HepG2 (cell line): ENCODE results near the gene CD72. TPM values are rescaled to one million over a fixed set of nuclear protein-coding genes. Genes with fewer than 3 reads are reported as not detected.

Source experiments
- BCL6 ChIP-seq: IDR thresholded peaks from 2 replicates; pipeline ENCODE4 v1.6.1; 2016; ENCODE audit warnings: missing genetic modification reagents, missing compliant biosample characterization
- KAT7 ChIP-seq: IDR thresholded peaks from 2 replicates; pipeline ENCODE4 v1.6.1; 2018; ENCODE audit warnings: borderline replicate concordance, missing compliant biosample characterization
- KDM3A ChIP-seq: IDR thresholded peaks from 2 replicates; pipeline ENCODE4 v1.6.1; 2018; ENCODE audit warnings: low read depth, missing compliant biosample characterization
- MTF1 ChIP-seq: sonication (generic); formaldehyde crosslinking; IDR thresholded peaks from 2 replicates; pipeline ENCODE4 v1.5.0; 2020; ENCODE audit warnings: missing genetic modification reagents
- MYNN ChIP-seq: sonication (generic); formaldehyde crosslinking; IDR thresholded peaks from 2 replicates; pipeline ENCODE4 v1.4.0; 2020; ENCODE audit warnings: mild to moderate bottlenecking, low read depth, missing genetic modification reagents
- SOX6 ChIP-seq, 2 experiments: fragments of 450-650 bp in 1 of 2; sonication (generic) in 1 of 2; formaldehyde crosslinking in 1 of 2; IDR thresholded peaks; 2 replicates each; pipeline versions ENCODE4 v1.4.0 to v1.6.1; 2017 to 2020; ENCODE audit warnings: antibody characterized with exemption in 1 of 2, mild to moderate bottlenecking in 1 of 2, missing genetic modification reagents in 1 of 2
- YY1 ChIP-seq: IDR thresholded peaks from 2 replicates; pipeline ENCODE4 v1.6.1; 2011; ENCODE audit warnings: low read length, low read depth, moderate library complexity, mild to moderate bottlenecking; ENCODE audit not compliant: insufficient read depth, insufficient replicate concordance
- ZNF430 ChIP-seq: sonication (generic); formaldehyde crosslinking; IDR thresholded peaks from 2 replicates; pipeline ENCODE4 v1.9.0; 2021; ENCODE audit warnings: mild to moderate bottlenecking, missing genetic modification reagents
- ZNF878 ChIP-seq: sonication (generic); formaldehyde crosslinking; IDR thresholded peaks from 2 replicates; pipeline ENCODE4 v1.8.1; 2023; ENCODE audit warnings: mild to moderate bottlenecking, missing genetic modification reagents, moderate library complexity
- polyA plus RNA-seq, 8 experiments: library from polyadenylated mRNA; depleted of rRNA in 3 of 8; stranded (reverse) in 7 of 8; unstranded in 1 of 8; fragments of >200 nt; fragmentation: Illumina TruSeq in 4 of 8; extraction: Trizol in 4 of 8; gene quantifications; 2 replicates each; pipeline versions ENCODE4 v1.2.1 to v1.2.3, GENCODE V29; 2011 to 2016; ENCODE audit warnings: low read depth in 4 of 8, missing spikeins in 1 of 8, mixed read lengths in 1 of 8; ENCODE audit not compliant: insufficient read depth in 1 of 8
- total RNA-seq, 5 experiments: library from RNA; depleted of rRNA; stranded (reverse); fragments of >200 nt; fragmentation: Illumina TruSeq; extraction: Trizol; gene quantifications; 2 replicates each; pipeline ENCODE4 v1.2.3, GENCODE V29; 2016; ENCODE audit warnings: low read depth in 1 of 5
- TF ChIP-seq, protein P1 (sequence below): sonication (generic); formaldehyde crosslinking; IDR thresholded peaks from 2 replicates; pipeline ENCODE4 v1.4.0; 2020; ENCODE audit warnings: mild to moderate bottlenecking, missing genetic modification reagents, borderline replicate concordance
- TF ChIP-seq, protein P2 (sequence below): sonication (generic); formaldehyde crosslinking; IDR thresholded peaks from 2 replicates; pipeline ENCODE4 v1.8.1; 2022; ENCODE audit warnings: low read depth, mild to moderate bottlenecking, missing genetic modification reagents
- TF ChIP-seq, protein P3 (sequence below): sonication (generic); formaldehyde crosslinking; IDR thresholded peaks from 2 replicates; pipeline ENCODE4 v1.5.0; 2020; ENCODE audit warnings: mild to moderate bottlenecking, missing genetic modification reagents, borderline replicate concordance
- TF ChIP-seq, protein P4 (sequence below): sonication (generic); formaldehyde crosslinking; IDR thresholded peaks from 2 replicates; pipeline ENCODE4 v1.4.0; 2020; ENCODE audit warnings: mild to moderate bottlenecking, missing genetic modification reagents
- TF ChIP-seq, protein P5 (sequence below): sonication (generic); formaldehyde crosslinking; IDR thresholded peaks from 2 replicates; pipeline ENCODE4 v1.5.0; 2020; ENCODE audit warnings: missing genetic modification reagents

The CD72 gene
- total and polyA plus RNA-seq, 2 of the 13 experiments (the other 11 are each of a cell fraction or from before 2014, with no cell fraction given): 0.18 to 1.1 TPM

DNA sequence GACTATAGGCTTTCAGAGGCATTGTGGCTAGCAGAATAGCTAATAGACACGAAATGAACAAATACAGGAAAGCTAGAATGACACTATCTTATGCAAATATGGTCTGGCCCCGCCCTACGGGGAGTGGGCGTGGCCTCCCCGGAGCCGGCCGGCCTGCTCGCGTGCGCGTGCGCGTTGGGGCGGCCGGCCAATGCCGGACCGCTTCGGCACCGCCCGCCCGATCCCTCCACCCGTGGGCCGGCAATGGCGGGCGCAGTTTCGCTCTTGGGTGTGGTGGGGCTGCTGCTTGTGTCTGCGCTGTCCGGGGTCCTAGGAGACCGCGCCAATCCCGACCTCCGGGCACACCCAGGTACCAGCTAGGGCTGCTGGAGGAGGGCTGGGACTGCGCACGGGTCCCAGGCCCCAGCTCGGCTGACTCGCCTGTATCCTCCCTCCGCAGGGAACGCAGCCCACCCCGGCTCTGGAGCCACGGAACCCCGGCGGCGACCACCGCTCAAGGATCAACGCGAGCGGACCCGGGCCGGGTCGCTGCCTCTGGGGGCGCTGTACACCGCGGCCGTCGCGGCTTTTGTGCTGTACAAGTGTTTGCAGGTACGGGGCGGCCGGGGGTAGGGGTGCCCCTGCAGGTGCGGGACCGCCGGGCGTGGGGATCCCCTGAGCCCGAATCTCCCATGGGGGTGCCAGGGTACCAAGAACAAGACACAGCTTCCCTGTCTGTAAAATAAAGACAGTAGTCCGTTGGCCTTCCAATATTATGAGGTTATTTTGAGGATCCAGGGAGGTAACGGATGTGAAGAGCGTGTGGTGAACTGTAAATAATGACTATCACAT, 40.1 kb upstream of the CD72 start, which contains the start of gene CCDC107 (continued):
- TF ChIP-seq, protein P1, sequence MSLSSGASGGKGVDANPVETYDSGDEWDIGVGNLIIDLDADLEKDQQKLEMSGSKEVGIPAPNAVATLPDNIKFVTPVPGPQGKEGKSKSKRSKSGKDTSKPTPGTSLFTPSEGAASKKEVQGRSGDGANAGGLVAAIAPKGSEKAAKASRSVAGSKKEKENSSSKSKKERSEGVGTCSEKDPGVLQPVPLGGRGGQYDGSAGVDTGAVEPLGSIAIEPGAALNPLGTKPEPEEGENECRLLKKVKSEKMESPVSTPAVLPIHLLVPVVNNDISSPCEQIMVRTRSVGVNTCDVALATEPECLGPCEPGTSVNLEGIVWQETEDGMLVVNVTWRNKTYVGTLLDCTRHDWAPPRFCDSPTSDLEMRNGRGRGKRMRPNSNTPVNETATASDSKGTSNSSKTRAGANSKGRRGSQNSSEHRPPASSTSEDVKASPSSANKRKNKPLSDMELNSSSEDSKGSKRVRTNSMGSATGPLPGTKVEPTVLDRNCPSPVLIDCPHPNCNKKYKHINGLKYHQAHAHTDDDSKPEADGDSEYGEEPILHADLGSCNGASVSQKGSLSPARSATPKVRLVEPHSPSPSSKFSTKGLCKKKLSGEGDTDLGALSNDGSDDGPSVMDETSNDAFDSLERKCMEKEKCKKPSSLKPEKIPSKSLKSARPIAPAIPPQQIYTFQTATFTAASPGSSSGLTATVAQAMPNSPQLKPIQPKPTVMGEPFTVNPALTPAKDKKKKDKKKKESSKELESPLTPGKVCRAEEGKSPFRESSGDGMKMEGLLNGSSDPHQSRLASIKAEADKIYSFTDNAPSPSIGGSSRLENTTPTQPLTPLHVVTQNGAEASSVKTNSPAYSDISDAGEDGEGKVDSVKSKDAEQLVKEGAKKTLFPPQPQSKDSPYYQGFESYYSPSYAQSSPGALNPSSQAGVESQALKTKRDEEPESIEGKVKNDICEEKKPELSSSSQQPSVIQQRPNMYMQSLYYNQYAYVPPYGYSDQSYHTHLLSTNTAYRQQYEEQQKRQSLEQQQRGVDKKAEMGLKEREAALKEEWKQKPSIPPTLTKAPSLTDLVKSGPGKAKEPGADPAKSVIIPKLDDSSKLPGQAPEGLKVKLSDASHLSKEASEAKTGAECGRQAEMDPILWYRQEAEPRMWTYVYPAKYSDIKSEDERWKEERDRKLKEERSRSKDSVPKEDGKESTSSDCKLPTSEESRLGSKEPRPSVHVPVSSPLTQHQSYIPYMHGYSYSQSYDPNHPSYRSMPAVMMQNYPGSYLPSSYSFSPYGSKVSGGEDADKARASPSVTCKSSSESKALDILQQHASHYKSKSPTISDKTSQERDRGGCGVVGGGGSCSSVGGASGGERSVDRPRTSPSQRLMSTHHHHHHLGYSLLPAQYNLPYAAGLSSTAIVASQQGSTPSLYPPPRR: peak; percentile 31; the same call in 1 of the 2 replicates
- TF ChIP-seq ZNF878: no peak
- peak; percentile 92 for TF ChIP-seq YY1
- TF ChIP-seq MTF1 (CRISPR knock-in tag): peak; percentile 64; the same call in 1 of the 2 replicates
- TF ChIP-seq, protein P2, sequence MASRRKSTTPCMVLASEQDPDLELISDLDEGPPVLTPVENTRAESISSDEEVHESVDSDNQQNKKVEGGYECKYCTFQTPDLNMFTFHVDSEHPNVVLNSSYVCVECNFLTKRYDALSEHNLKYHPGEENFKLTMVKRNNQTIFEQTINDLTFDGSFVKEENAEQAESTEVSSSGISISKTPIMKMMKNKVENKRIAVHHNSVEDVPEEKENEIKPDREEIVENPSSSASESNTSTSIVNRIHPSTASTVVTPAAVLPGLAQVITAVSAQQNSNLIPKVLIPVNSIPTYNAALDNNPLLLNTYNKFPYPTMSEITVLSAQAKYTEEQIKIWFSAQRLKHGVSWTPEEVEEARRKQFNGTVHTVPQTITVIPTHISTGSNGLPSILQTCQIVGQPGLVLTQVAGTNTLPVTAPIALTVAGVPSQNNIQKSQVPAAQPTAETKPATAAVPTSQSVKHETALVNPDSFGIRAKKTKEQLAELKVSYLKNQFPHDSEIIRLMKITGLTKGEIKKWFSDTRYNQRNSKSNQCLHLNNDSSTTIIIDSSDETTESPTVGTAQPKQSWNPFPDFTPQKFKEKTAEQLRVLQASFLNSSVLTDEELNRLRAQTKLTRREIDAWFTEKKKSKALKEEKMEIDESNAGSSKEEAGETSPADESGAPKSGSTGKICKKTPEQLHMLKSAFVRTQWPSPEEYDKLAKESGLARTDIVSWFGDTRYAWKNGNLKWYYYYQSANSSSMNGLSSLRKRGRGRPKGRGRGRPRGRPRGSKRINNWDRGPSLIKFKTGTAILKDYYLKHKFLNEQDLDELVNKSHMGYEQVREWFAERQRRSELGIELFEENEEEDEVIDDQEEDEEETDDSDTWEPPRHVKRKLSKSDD: 0 out of 2 replicates have a peak, but pooled peaks have one; percentile 40
- TF ChIP-seq MYNN (CRISPR knock-in tag): no peak
- TF ChIP-seq BCL6 (CRISPR knock-in tag): peak; percentile 44
- no peak for TF ChIP-seq SOX6 (IDR thresholded peaks at IDR 0.05)
- peak; percentile 49; the same call in 1 of the 2 replicates for TF ChIP-seq SOX6 (CRISPR knock-in tag; IDR thresholded peaks at IDR 0.05)
- TF ChIP-seq KDM3A: 0 out of 2 replicates have a peak, but pooled peaks have one; percentile 31
- TF ChIP-seq, protein P3, sequence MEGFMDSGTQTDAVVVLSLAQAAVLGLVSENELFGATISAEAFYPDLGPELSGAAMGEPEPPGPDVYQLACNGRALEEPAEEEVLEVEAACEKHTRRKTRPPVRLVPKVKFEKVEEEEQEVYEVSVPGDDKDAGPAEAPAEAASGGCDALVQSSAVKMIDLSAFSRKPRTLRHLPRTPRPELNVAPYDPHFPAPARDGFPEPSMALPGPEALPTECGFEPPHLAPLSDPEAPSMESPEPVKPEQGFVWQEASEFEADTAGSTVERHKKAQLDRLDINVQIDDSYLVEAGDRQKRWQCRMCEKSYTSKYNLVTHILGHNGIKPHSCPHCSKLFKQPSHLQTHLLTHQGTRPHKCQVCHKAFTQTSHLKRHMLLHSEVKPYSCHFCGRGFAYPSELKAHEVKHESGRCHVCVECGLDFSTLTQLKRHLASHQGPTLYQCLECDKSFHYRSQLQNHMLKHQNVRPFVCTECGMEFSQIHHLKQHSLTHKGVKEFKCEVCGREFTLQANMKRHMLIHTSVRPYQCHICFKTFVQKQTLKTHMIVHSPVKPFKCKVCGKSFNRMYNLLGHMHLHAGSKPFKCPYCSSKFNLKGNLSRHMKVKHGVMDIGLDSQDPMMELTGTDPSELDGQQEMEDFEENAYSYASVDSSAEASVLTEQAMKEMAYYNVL (CRISPR knock-in tag): 0 out of 2 replicates have a peak, but pooled peaks have one; percentile 35
- TF ChIP-seq, protein P4, sequence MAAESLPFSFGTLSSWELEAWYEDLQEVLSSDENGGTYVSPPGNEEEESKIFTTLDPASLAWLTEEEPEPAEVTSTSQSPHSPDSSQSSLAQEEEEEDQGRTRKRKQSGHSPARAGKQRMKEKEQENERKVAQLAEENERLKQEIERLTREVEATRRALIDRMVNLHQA: no peak
- TF ChIP-seq KAT7 (CRISPR knock-in tag): peak; percentile 70; the same call in 1 of the 2 replicates
- 0 out of 2 replicates have a peak, but pooled peaks have one; percentile 39 for TF ChIP-seq ZNF430 (CRISPR knock-in tag)
- TF ChIP-seq, protein P5, sequence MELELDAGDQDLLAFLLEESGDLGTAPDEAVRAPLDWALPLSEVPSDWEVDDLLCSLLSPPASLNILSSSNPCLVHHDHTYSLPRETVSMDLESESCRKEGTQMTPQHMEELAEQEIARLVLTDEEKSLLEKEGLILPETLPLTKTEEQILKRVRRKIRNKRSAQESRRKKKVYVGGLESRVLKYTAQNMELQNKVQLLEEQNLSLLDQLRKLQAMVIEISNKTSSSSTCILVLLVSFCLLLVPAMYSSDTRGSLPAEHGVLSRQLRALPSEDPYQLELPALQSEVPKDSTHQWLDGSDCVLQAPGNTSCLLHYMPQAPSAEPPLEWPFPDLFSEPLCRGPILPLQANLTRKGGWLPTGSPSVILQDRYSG (CRISPR knock-in tag): no peak
